HG03103 (cell line): ENCODE measurements around the gene FBXW5.
A peak's percentile ranks its signal among the peaks of the same experiment; 100 is the strongest.

ENCODE experiments used
- ATAC-seq: cut with Tn5 transposase; IDR thresholded peaks from one replicate; pipeline ENCODE4 v1.9.1; 2021; ENCODE audit warnings: low read depth; ENCODE audit not compliant: unreplicated experiment

FBXW5 gene

GRCh38 chr9:136949817-136950655, 5.5 kb upstream of the FBXW5 start:
- peak; percentile 83 for ATAC-seq

DNA sequence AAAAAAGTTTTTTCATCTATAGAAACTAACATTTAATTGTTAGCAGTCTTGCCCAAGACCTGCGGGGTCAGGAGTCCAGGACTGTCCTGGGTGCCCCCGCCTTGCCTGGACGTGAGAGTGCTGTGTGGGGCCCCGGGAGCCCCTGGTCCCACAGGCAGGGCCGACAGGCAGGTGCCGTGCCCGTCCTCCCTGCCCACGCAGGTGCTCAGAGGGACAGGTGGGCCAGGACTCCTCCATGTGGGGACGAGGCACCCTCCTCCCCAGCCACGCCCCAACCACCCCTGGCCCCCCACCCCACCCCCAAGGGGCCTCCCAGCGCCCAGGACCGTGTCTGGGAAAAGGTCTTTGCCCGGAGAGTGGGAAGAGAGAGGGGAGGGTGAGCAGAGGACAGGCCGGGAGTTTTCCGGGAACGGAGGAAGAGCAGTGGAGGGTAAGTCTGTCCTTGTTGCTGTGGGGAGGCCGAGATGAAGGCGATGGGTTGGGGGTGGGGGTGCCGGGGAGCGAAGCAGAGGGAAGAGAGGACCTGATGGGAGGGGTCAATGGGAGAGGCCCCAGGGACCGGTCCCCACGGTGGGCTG, 4.8 kb upstream of the FBXW5 start:
- no peak for ATAC-seq

DNA sequence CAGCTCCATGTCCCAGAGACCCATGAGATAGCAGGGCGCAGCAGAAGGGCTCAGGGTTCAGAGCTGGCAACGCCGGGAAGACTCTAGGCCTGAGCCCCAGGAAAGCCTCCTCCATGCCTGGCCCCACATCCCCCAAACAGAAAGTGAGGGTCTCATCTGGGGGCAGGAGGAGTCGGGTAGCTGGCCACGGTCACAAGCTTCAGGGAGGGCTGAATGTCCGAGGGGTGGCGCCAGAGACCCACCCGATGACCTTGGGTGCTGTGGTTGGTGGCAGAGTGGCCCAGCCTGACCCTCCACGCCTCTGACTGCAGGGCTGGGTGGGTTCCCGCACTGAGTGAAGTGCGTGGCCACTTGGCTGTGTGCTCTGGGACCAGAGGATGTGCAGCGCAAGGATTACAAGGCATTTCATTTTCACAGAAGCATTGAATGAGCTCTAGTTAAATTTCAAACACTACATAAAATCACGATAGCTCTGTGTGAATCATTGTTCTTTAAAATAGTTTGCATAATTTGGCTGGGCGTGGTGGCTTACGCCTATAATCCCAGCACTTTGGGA, 3.5 kb upstream of the FBXW5 start:
- no peak for ATAC-seq

DNA sequence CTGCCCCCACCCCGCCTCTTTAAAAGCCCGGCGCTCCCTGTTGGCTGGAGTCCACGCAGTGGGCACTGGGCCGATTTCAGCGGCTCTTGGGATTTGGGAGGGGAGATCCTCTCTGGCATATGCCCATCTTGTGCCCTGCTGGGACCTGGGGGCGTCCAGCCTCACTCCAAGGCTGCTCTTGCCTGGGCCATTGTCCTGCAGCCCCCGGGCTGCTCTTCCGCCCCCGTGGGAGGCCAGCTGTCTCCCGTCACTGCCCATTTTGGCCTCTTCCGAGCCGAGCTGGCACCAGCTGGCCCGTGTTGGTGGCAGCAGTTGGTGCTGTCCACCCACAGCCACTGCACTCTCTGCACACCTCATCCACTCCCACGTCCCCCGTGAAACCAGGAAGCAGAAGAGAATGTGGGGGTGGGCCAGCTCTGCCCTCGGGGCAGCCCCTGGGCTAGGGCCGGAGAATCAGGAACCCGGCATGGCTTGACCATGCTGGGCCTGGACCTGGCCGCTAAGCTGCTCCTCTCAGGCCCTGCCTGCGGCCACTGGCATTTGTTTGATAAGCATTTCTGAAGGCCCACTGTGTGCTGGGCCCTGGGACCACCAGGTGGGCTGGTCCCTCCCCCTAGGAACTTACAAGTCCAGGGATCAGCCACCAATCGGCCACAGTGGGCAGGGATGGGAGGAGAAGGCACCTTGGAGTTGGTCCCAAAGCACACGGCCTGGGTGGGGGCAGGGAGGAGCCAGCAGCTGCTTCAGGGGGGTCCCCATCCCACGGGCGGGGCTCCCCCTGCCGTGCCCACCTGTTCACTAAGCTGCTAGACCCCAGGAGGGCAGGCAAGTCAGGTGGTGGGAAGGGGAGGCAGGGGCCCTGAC, 2.7 kb upstream of the FBXW5 start:
- no peak for ATAC-seq

DNA sequence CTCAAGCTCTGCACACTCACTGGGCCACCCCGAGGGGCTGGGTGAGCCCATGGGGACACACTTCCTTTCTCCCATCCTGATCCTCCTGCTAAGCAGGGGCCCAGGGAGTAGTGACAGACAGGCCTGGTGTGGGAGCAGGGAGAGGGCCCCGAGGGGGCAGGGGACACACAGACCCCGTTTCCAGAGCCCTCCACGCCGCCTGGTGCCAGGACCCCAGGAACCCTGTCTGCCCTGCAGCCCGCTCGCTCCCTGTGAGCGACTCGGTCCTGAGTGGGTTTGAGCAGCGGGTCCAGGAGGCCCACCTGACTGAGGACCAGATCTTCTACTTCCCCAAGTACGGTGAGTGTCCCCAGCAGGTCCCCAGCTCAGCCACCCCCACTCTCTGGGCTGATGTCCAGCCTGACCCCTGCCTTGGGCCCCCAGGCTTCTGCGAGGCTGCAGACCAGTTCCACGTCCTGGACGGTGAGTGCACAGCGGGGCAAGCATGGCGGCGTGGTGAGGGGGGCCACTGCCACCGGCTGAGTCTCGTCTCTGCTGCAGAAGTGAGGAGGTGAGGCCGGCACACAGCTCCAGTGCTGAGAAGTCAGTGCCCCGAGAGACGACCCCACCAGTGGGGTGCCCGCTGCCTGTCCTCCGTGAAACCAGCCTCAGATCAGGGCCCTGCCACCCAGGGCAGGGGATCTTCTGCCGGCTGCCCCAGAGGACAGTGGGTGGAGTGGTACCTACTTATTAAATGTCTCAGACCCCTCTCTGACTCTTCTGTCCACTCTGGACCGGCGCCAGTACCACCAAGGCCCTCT, 1.9 kb upstream of the FBXW5 start:
- no peak for ATAC-seq

DNA sequence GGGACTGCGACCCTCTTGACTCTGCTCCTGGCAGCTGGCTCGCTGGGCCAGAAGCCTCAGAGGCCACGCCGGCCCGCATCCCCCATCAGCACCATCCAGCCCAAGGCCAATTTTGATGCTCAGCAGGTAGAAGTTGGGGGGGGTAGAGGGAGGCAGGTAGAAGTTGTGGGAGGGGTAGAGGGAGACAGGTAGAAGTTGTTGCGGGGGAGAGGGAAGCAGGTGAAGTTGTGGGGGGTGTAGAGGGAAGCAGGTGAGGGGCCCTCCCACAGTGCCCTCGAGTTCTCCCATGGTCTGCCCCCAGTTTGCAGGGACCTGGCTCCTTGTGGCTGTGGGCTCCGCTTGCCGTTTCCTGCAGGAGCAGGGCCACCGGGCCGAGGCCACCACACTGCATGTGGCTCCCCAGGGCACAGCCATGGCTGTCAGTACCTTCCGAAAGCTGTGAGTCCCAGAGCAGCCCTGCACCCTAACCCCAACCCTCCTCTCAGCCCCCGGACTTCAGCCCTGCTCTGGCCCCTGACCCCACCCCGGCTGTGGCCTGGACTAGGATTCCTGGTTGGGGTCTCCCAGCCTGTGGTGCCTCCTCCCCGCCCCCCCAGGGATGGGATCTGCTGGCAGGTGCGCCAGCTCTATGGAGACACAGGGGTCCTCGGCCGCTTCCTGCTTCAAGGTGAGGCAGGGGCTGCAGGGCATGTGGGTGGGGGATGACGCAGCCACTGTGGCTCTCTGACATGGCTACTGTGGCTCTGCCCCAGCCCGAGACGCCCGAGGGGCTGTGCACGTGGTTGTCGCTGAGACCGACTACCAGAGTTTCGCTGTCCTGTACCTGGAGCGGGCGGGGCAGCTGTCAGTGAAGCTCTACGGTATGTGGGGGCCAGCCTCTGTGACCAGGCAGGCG, 1.0 kb upstream of the FBXW5 start:
- ATAC-seq = no peak

DNA sequence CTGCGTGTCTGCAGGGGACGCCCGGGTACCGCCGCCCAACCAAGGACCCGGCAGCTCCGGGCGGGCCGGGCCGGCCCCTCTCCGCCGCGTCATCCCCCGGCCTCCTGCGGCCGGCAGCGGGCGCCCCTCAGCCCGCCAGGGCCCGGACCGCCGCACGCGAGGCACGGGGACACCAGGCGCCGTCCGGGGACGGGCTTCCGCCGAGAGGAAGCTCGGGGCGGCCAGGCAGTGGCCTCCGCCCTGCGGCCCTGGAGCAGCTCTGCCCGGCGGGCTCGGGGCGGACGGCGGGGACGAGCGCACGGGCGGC, 373 bp downstream of the FBXW5 start:
- peak; percentile 21 for ATAC-seq

DNA sequence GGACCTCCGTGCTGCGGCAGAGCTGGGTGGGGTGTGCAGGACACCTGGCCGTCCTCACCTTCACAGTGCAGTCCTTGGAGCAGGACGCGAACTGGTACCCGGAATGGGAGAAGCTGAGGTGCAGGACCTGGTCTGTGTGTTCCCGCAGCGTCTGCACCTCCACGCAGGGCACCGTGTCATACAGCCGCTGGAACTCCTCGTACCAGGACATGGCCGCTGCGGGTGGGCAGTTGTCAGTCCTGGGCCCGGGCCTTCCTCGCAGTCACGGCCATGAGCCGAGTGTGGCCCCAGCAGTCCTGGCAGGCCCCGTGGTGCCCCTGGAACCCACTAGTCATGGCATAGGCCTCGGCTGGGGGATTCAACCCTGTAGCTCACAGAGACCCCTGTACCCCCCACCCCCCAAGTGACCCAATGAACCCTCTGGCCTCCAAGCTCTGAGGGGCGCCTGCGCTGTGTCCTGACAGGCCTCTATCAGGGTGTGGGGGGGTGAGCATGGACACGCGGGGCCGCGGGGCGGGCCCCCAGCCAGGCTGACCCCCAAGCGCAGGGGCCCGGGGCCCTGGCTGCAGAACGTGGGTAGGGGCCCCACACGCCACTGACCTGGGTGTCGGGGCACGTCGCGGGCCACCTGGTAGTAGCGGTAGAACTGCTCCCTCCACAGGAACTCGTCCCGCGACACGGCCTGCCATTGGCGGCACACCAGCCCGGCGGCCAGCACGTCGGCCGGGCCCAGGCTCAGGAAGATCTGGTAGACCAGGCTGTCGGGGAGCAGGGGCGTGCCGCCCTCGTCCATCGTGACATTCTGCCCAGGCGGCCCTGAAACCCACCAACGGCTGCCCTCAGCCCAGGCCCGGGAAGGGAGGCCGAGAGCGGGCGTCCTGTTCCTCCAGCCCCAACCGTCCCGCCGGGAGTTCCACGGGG, 987 bp downstream of the FBXW5 start:
- peak; percentile 5 for ATAC-seq

DNA sequence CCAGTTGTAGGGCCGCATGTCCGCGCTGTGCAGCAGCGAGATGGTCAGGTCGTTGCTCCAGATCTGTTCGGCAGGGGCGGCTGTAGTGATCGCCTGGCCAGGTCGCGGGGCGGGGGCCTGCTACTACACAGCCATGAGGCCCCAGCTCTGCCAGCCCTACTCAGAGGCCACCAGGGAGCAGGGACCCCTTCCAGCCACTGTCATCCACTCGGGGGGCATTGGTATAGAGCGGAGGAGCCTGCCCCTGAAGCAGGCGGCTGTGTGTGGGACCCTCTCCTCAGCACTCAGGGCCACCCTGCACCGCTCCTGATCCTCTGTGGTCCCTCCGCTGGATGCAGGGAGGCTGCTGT, 1.7 kb downstream of the FBXW5 start:
- ATAC-seq = no peak

DNA sequence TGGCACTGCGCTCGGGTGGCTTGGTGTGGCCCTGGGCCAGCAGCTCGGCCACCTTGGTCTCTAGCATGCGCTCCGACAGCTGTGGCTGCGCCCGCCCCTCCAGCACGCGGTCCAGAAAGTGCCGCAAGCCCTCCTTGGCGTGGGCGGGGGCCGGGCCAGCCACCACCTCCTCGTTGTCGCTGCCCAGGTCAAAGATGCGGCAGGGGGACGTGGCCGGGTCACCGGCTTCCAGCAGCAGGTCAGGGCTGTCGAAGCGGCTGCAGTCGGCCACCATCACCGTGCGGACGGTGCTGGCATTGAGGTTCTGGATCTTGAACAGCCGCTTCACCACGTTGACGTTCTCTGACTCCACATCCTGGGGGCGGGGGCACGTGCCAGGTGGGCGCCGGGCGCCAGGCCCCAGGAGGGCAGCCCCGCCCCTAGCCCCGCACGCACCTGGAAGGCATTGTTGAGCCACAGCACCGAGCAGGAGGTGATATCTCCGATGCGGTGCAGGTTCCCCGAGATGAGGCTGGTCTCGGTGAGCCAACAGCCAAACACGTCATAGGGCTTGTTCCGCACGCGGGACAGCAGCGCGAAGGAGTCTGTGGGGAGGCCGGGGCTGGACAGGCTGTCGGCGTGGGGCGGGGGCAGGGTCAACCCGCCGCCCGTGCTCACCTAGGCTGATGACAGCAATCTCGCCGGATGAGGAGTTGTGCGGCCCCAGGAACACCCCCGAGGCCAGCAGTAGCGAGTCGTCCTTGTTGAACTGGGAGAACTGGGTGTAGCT, 2.2 kb downstream of the FBXW5 start:
- ATAC-seq = no peak

- no peak for ATAC-seq
These were observed 3.1 kb downstream of the FBXW5 start for GRCh38 chr9:136941231-136942111.

- ATAC-seq = no peak
These were observed 3.9 kb downstream of the FBXW5 start for GRCh38 chr9:136940526-136941230.

DNA sequence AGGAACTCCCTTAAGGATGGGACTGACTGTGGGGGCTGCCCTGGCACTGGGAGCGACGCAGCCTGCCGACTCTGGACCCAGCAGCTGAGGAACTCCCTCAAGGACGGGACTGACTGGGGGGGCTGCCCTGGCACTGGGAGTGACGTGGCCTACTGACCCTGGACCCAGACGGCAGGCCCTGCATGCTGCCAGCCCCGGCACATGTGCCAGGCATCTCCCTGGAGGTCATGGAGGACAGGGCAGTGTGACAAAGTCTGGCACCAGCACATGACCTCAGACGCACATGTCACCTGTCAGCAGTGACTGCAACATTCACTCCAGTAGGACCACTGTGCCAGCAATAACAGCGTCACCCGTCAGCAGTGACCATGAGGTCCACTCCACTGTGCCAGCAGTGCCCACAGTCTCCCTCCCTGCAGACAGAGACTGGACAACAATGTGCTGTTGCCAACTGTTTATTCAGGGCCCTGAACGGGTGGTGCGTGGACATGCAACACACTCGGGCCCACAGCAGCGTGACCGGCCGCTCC, 4.5 kb downstream of the FBXW5 start:
- ATAC-seq = no peak

GRCh38 chr9:136939431-136939995, 5.0 kb downstream of the FBXW5 start:
- ATAC-seq = no peak

GRCh38 chr9:136937186-136938001, 7.1 kb downstream of the FBXW5 start:
- ATAC-seq = no peak
